ENCODE measurements around the gene MORC4.

MORC4 gene

DNA sequence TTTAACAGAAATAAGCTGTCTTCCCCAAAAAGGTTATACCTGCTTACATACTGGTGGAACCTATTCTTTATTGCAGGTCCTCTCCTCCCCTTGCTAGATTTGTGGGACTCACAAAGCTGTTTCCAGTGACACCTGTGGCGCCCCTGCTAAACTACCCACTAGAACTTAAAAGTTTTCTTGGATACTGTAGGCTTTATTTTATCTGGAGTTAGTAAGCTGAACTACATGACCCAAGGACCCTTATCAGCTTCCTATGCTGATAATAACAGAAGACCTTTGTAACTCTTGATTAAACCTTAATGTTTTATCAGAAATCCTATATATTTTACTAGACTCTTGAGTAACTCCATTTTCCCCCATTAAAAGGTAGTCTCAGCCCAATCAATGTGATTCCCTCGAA, 47.5 kb downstream of the MORC4 start:
- DNase-seq: no peak

- DNase-seq: no peak
Measured at GRCh38 chrX:106952089-106952488, 47.9 kb downstream of the MORC4 start.

- no peak for DNase-seq
Measured at GRCh38 chrX:106951230-106951629, 48.8 kb downstream of the MORC4 start.

DNA sequence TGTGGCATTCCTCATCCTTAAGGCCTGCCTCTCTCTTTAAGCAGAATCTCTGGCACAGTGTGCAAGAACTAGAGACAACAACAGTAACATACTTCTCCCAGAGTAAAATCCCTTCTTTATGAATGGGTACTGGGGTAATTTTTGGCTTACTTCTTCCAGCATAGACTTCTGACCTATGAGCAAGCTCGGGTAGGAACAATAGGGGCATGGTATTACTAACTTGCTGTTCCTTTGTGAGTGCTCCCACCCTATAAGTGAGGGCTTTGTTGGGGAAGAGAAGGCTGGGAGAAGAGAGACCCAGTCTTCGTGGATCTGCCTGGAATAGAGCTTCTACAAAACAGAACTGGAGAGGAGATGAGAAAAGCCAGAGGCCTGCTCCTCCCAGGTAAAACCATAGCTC, 49.6 kb downstream of the MORC4 start:
- DNase-seq: no peak

DNA sequence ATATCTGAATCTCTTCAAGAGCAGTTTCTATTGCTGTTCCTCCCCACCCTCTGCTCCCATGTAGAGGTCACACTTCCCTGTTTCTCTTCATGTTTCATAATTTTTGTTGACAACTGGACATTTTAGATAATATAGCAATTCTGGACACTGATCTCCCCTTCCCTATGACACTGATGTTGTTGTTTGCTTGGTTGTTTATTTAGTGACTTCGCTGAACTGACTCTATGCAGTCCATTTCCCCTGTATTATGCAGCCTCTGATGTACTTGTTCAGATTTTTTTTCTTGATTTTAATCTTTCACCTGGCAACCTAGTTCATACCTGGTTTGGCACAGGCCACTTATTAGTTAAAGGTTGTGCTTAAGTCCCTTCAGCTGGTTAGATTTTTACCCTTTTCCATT, 50.6 kb downstream of the MORC4 start:
- DNase-seq: no peak

GRCh38 chrX:106948641-106949040, 51.4 kb downstream of the MORC4 start:
- no peak for DNase-seq

DNA sequence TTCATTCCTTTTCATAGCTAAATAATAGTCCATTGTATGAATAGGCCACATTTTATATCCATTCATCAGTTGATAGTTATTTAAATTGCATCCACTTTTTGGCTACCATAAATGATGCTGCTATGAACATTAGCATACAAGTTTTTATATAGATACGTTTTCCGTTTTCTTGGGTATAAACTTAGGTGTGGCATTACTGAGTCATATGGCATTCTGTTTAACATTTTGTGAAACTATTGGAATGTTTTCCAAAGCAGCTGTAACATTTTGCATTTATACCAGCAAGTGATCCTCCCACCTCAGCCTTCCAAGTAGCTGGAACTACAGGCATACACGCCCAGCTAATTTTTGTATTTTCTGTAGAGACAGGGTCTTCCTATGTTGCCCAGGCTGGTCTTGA, 53.5 kb downstream of the MORC4 start:
- no peak for DNase-seq

GRCh38 chrX:106940068-106940467, 59.9 kb downstream of the MORC4 start:
- no peak for DNase-seq

DNA sequence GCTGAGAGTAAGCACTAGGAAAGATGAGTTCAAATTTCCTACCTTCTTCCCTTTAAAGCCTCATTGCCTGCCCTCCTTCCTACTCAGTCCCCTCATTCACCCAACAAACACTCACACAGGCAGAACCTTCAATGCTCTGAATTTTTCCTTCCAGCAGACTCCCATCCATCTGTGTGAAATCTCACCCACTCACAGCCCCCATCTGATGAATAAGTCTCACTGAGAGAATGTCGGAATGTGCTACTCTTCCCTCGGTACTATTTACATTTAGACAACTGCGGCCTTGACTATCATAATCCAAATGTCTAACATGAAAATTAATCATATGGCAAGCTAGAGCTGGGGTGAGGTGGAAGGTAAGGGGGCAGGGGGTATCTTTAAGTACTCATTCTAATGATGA, 60.4 kb downstream of the MORC4 start:
- no peak for DNase-seq

GRCh38 chrX:106936246-106936645, 63.8 kb downstream of the MORC4 start:
- DNase-seq: no peak

DNA sequence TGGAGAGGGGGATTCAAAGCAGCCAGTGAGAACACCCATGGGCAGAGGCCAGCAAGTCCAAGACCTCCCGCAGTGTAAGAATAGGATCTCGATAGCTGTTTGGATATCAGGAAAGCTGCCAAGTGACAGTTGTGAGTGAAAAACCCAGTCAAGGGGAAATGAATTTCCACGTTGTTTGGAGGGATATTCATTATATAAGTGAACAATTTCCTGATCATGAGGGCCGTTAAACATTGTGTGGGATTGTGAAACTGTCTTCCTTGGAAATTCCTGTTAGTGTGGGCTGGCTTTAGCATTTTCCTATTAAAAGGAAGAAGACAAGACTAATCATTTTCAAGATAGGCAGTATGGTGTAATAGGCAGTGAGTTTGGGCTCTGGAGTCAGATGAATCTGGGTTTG, 64.8 kb downstream of the MORC4 start:
- no peak for DNase-seq

- no peak for DNase-seq
Measured at GRCh38 chrX:106933538-106933961, 66.5 kb downstream of the MORC4 start.

- no peak for DNase-seq
Measured at GRCh38 chrX:106932960-106933537, 67.0 kb downstream of the MORC4 start.

DNA sequence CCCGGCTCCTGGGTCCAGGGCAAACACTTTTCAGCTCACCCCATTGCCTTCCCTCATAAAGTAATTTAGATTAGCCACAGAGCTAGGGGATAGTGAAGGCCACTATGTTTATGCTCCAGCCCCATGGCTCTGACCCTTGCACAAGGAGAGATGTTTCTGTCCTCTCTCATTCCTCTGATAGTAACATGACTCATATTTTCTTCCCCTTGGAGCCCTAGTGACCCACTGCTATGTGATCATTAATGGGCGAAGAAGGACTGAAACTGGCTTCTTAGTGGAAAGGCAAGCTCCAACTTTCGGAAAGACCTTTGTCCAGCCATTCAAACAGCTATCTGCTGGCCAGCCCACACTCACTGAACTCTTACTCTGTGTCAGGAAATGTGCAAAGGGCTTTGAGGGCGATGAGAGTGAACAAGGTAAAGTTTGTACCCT, 67.5 kb downstream of the MORC4 start:
- no peak for DNase-seq

DNA sequence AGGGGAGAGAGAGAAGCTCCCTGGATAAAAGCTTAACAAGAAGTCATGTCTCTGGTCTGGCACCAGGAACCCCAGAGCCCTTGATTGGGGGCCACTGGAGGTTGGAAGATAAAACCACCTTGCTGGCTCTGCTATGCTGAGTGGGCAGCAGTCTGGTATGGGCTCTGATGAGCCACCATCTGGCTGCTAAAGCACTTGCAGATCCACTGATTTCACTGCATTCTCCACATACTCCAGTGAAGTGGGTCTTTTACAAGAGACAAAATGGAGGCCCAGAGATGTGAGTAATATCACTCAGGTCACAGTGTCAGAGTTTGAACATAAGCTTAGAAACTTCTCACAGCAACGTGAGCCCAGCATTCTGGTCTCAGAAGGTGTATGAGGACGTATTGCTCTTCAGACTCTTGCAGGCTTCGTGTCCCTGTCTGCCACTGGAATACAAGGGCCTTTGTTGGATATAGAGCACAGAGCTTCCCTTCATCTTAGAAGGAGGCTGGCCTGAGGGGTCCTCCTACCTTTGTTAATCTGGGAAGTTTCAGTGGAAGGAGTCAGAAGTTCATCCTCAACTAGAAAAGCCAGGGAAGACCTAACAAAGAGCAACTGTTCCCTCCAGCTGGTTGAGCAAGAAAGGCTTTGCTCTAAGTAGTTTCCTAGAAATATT, 68.1 kb downstream of the MORC4 start:
- DNase-seq: no peak

GRCh38 chrX:106928227-106928626, 71.8 kb downstream of the MORC4 start:
- DNase-seq: no peak

DNA sequence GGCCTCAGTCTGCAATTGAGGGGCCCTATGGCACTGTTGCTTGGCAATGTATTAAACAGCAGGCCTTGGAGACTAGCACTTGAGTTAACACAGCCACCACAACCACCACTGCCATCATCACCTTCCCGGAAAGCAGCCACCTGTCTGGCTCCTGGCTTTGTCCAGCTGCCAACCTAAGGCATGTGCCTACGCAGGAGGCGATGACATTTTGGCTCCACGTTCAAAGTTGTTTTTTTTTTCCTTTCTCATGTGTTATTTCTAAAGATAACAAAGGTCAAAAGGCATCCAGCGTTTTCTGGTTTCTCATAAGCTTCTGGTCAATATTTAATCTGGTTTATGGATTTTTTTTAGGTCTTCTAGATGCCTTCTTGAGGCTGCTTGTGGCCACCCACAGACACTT, 72.3 kb downstream of the MORC4 start:
- DNase-seq: no peak

DNA sequence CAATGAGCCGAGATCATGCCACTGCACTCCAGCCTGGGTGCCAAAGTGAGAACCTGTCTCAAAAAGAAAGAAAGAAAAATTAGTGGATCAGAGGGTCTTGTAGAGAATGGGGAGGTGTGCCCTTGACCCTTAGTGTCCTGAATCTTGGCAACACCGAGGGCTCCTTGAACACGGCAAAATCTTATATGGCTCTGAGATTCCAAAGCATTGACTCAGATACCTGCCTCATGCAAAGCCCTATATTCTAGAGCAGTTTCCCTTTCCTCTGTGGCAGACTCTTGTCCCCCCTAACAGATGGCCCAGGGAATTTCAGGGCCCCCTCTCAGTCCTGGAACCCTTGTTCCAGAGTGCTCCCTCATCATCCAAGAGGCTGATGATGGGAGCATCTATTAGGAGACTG, 73.0 kb downstream of the MORC4 start:
- no peak for DNase-seq

DNA sequence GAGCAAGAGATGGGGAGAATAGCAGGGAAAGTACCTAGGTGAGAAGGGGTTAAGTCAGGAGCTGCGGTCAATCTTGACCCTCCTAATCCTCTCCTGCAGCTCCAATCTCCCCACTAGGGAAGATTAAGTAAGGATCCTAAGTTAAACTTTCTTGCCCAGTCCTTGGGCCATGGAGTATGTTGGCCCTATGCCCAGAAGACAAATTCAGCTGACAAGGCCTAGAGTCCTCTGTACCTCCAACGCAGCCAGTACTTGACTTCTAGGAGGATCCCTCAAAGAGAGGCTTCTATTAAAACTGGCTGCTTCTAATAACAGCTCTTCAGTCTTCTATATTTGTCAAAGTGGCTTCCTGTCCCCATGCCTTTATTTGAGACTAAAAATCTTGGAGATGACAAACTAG, 78.4 kb downstream of the MORC4 start:
- DNase-seq: no peak

- DNase-seq: no peak
Measured at GRCh38 chrX:106919932-106920452, 80.0 kb downstream of the MORC4 start, which contains the start of gene CLDN2. Gene CLDN2 (plus strand): TSS chrX:106920402. CDS start chrX:106928229, 7,827 bp downstream.

DNA sequence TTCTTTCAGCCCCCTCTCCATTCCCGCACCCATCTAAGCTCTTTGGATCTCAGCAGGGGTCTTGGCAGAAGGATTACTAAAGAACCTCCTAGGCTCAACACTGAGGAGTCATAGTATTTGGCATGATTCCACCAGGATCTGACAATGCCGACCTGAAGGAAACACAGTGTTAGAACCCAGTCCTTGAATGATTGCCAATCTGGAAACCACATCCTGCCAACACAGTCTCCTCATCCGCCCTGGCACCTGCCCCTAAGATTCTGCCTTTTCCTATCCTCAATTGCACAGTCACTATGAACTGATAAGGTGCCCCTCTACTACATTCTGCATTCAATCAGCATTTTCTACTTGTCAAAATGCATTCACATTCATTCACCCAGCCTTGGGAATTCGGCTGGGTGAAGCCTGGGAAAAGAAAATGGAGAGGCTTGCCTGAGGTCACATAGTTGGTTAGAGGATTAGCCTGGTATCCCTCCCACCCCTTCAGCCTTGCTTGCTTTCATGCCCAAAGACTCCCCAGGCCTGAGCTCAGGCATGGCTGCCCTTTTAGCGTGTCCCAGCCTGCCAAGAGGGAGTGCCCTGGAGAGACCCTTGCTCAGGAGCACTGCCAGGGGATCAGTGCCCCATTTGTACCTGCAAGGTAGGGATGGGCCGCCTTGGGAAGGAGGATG, 82.0 kb downstream of the MORC4 start:
- peak; percentile 20 for DNase-seq

GRCh38 chrX:106912864-106913263, 87.1 kb downstream of the MORC4 start:
- no peak for DNase-seq

DNA sequence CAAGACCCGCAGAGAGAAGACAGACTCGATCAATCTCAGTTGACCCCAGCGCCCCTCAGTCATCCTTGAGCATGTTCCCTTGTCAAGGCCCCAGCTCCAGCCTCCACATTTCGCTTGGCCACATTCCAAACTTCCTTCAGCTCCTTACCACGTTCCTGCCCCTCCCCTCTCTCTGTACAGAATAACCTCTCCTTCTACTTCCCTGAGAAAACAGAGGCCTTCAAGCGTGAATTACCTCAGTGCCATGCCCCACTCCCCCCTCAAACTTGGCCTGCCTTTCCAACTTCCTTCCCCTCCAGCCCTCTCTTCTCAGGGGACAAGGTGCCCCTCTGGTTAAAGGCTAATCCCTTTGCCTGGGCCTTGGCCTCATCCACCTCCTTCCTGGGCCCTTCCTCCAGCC, 93.7 kb downstream of the MORC4 start:
- DNase-seq: no peak

DNA sequence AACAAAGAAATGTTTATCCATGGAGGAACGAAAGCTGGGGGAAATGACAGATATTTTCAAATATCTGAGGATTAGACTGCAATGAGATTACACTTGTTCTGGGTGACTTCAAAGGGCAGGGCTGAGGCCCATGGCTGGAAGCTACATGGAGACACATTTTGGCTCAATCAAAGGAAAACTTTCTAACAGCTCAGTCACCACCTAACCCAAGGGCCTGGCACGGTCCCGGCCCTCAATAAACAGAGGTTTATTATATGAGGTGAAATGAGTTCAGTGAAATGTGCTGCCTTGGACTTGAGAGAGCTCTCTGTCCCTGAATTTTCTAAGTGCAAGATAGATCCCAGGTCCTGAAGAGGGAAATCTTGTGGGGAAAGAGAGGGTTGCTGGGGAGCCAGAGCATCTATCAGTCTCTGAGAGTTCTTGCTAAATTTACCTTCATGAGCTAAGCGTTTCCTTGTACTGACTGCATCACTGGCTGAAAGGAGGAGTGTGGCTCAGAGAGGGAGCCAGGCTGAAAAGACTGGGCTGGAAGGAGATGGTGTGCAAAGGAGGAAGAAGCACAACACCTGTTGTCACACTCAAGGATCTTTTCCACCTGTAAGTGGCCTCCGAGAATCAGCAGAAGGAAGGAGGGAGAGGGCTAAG, 94.8 kb downstream of the MORC4 start:
- no peak for DNase-seq

Data from NCI-H1105 (cell line).